Effector memory CD4-positive, alpha-beta T cell (primary cell): ENCODE results near the gene SSTR4.

Experiments used
- DNase-seq, 3 donors: peaks; one replicate each; pipeline ENCODE4 v3.0.0-alpha.2; 2020
- H3K27ac ChIP-seq: 2 replicates; pipeline ENCODE4 v1.7.0; 2013; ENCODE audit warnings: mild to moderate bottlenecking, low read length, moderate library complexity; ENCODE audit not compliant: insufficient read depth, poor library complexity, severe bottlenecking
- H3K27me3 ChIP-seq: replicated peaks from 2 replicates; pipeline ENCODE4 v1.7.0; 2013; ENCODE audit warnings: mild to moderate bottlenecking, low read length; ENCODE audit not compliant: insufficient read depth, control insufficient read depth, poor library complexity, severe bottlenecking
- H3K36me3 ChIP-seq: 2 replicates; pipeline ENCODE4 v1.7.0; 2013; ENCODE audit warnings: mild to moderate bottlenecking, low read length, moderate library complexity; ENCODE audit not compliant: control insufficient read depth, insufficient read depth
- H3K4me1 ChIP-seq: 2 replicates; pipeline ENCODE4 v1.7.0; 2013; ENCODE audit warnings: low read length, mild to moderate bottlenecking; ENCODE audit not compliant: control insufficient read depth, insufficient read depth, poor library complexity, severe bottlenecking
- H3K4me3 ChIP-seq: 2 replicates; pipeline ENCODE4 v1.7.0; 2013; ENCODE audit warnings: low read length, low read depth, mild to moderate bottlenecking; ENCODE audit not compliant: insufficient read depth, poor library complexity, severe bottlenecking
- H3K9me3 ChIP-seq: 2 replicates; pipeline ENCODE4 v1.7.0; 2013; ENCODE audit warnings: mild to moderate bottlenecking, low read length, moderate library complexity; ENCODE audit not compliant: control insufficient read depth

SSTR4 gene

GRCh38 chr20:23003077-23003635, 32.0 kb upstream of the SSTR4 start:
- Histone ChIP-seq H3K9me3 (no peaks in the 10 kb centered on the region), H3K4me3 (no peak overlapping the region), H3K4me1 (no peaks in the 10 kb centered on the region), H3K27me3 (no peaks in the 10 kb centered on the region), H3K27ac (no peak overlapping the region), H3K36me3 (no peaks in the 10 kb centered on the region)
- DNase-seq: no peak

DNA sequence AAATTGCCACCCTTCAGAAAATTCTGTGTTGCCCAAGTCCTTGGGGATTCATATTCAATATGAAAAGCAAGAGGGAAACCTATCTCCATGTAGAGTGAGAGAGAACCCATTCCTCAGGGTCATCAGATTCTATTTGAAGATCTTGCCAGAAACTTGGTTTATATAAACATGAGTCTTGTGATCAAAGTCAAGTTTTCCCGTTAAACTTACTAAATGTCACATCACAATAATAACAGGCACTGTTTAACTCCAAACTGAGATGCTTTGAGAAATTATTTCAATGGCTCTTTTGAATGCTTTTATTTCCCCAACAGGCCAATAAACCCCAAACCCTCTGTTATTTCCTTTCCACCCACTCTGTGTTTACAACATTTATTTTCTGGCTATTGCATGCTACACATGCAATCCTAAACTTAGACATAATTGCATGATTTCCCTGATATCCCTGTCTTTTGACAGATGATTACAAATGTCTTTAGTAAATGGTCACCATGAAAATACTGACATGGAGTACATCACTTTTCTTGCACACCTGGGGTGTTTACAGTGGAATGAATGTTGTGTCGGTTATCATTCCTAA, 31.1 kb upstream of the SSTR4 start:
- DNase-seq: no peak
- H3K27me3 ChIP-seq: no peaks in the 10 kb centered on the region
- H3K4me3 ChIP-seq: no peak overlapping the region
- H3K27ac ChIP-seq: no peak overlapping the region
- H3K36me3 ChIP-seq: no peaks in the 10 kb centered on the region
- no peaks in the 10 kb centered on the region for H3K4me1 ChIP-seq
- no peaks in the 10 kb centered on the region for H3K9me3 ChIP-seq

- no peaks in the 10 kb centered on the region for H3K4me1 ChIP-seq
- no peak overlapping the region for H3K27ac ChIP-seq
- no peaks in the 10 kb centered on the region for H3K27me3 ChIP-seq
- no peak overlapping the region for H3K4me3 ChIP-seq
- no peak for DNase-seq
- no peaks in the 10 kb centered on the region for H3K36me3 ChIP-seq
- no peaks in the 10 kb centered on the region for H3K9me3 ChIP-seq
Measured at GRCh38 chr20:23005776-23006175, 29.3 kb upstream of the SSTR4 start.

DNA sequence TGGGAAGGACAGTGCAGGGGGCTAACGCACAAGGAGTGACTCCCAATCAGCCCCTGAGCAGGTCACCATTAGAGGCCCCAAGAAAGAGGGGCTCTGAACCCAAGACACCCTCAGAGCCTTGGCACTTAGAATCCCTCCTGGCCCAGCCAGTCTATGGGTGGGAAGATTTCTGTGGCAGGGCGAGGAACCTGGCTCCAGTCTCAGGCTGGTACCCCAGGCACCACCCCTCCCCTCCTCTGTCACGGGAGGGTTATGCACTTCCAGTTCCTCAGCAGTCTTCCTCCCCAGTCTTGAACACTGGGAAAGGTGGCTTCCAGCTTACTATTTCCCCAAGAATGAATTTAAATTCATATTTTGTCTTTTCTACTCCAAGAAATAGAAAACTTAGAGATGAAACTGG, 27.6 kb upstream of the SSTR4 start:
- DNase-seq: no peak
- Histone ChIP-seq H3K27ac (no peak overlapping the region), H3K27me3 (no peaks in the 10 kb centered on the region), H3K36me3 (no peaks in the 10 kb centered on the region), H3K9me3 (no peaks in the 10 kb centered on the region), H3K4me1 (no peaks in the 10 kb centered on the region), H3K4me3 (no peak overlapping the region)

GRCh38 chr20:23007886-23008655, 27.0 kb upstream of the SSTR4 start:
- no peak for DNase-seq
- Histone ChIP-seq H3K27ac (no peak overlapping the region), H3K27me3 (no peaks in the 10 kb centered on the region), H3K4me3 (no peak overlapping the region), H3K4me1 (no peaks in the 10 kb centered on the region), H3K36me3 (no peaks in the 10 kb centered on the region), H3K9me3 (no peaks in the 10 kb centered on the region)

DNA sequence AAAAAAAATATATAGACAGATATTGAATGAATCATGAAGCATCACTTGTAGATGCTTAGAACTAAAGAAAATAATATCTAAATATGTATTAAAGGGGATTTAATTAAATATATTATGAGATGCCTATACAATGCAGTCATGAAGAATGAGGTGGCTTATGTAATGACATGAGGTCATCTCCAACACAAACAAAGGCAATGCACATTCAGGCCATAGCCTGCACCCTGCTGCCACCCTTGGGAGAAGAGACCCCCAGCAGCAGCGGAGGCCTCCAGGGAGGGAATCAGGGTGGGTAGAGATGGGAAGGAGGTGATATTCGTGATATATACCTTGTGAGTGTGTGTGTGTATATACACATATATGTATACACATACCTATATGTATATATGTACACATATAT, 26.4 kb upstream of the SSTR4 start:
- H3K9me3 ChIP-seq: no peaks in the 10 kb centered on the region
- no peak overlapping the region for H3K27ac ChIP-seq
- no peaks in the 10 kb centered on the region for H3K36me3 ChIP-seq
- DNase-seq: no peak
- no peaks in the 10 kb centered on the region for H3K27me3 ChIP-seq
- no peak overlapping the region for H3K4me3 ChIP-seq
- H3K4me1 ChIP-seq: no peaks in the 10 kb centered on the region

DNA sequence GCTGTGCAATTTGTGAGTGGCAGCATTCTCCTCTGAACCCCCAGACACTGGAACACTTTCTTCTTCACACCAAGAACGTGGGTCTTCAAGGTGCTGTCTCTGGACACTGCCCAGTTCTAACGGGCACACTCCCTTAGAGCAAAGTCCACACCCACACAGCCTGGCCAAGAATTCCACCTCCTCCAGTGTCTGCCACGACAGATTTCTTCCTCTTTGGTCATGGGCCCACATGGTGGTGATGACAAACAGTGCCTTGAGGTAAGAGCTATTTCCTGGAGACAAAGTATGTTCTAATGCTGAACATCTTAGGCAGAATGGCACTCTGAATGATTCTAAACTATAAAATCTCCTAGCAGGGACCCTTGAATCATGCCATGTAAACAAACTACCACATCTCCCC, 25.5 kb upstream of the SSTR4 start:
- H3K4me3 ChIP-seq: no peak overlapping the region
- no peak for DNase-seq
- H3K9me3 ChIP-seq: no peaks in the 10 kb centered on the region
- H3K27ac ChIP-seq: no peak overlapping the region
- no peaks in the 10 kb centered on the region for H3K36me3 ChIP-seq
- H3K27me3 ChIP-seq: no peaks in the 10 kb centered on the region
- H3K4me1 ChIP-seq: no peaks in the 10 kb centered on the region

DNA sequence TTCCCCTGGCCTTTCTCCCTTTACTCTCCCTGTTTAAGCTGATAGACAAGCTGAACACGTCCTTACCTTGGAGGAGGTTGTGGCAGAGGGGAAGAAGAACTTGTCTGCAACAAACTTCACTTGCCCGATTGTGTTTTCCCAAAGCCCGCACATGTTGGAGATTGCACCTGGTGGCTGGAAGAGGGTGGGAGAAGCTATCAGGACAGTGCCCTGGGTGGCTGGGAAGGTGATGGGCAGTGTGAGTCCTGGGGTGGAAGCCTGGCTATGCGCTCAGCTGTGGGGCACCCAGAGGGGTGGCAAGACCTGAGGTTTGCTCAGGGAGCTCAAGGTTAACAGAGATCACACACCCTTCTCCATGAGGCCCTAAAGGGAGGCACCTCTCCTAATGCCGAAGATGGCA, 25.0 kb upstream of the SSTR4 start:
- no peaks in the 10 kb centered on the region for H3K4me1 ChIP-seq

DNA sequence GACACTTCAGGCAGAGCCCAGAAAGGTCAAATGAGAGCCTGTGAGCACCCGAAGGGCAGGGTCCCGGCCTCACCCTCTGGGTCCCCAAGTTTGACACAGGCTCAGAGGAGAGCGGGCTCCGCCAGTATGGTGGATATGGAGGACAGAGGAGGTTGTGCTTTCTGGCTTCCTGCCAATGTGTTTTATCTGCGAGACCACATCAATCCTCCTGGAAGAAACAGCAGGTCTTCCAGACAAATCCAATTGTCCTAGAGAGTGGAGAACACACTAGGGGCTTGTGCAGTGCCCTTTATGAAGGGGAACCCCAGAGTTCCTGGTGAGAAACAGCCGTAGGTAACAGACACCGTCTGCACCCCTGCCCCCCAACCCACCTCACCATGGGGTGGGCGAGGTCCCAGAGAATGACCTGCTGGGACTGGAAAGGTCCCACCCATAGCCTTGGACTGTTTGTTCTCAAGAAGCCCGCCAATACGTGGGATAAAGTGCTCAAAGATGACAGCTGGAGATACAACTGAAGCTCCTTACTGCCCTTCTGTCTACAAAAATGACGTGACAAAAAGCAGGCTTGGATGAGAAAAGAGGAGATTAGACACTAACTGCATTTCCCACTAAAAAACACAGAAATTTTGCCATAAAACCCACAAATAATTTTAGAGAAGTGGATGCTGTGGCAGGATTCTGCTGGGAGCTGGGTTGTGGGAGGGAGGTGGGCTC, 23.9 kb upstream of the SSTR4 start:
- no peaks in the 10 kb centered on the region for H3K36me3 ChIP-seq
- H3K4me1 ChIP-seq: no peaks in the 10 kb centered on the region
- H3K27me3 ChIP-seq: no peaks in the 10 kb centered on the region
- DNase-seq: no peak
- no peak overlapping the region for H3K27ac ChIP-seq
- no peak overlapping the region for H3K4me3 ChIP-seq
- H3K9me3 ChIP-seq: no peaks in the 10 kb centered on the region

More for the DNA sequence above, 25.0 kb upstream of the SSTR4 start:
- H3K36me3 ChIP-seq: no peaks in the 10 kb centered on the region
- H3K4me3 ChIP-seq: no peak overlapping the region
- no peak overlapping the region for H3K27ac ChIP-seq
- H3K9me3 ChIP-seq: no peaks in the 10 kb centered on the region
- no peak for DNase-seq
- no peaks in the 10 kb centered on the region for H3K27me3 ChIP-seq

- Histone ChIP-seq H3K4me1 (no peaks in the 10 kb centered on the region), H3K36me3 (no peaks in the 10 kb centered on the region), H3K27ac (no peak overlapping the region), H3K9me3 (no peaks in the 10 kb centered on the region), H3K27me3 (no peaks in the 10 kb centered on the region), H3K4me3 (no peak overlapping the region)
- no peak for DNase-seq
Measured at GRCh38 chr20:23013429-23013828, 21.7 kb upstream of the SSTR4 start.
